Measurements from ENCODE around the gene FAM72B. TPM values are rescaled to one million over a fixed set of nuclear protein-coding genes. Genes with fewer than 3 reads are reported as not detected.
"Not testable (repeated sequence)": the region's sequence is repeated elsewhere in the genome, so short reads cannot be mapped to it uniquely, and the experiment has no call there.

FAM72B gene
- polyA plus RNA-seq, 1 donor: 3.1 TPM

GRCh38 chr1:121148489-121149190, 35.5 kb downstream of the FAM72B start:
- not testable (repeated sequence) for DNase-seq

GRCh38 chr1:121140393-121140792, 43.7 kb downstream of the FAM72B start:
- DNase-seq: not testable (repeated sequence)

- not testable (repeated sequence) for DNase-seq
Observed at GRCh38 chr1:121131494-121131893, 52.6 kb downstream of the FAM72B start.

- DNase-seq: peak; percentile 4
Observed at GRCh38 chr1:121118480-121118824, 65.7 kb downstream of the FAM72B start.

Other genes starting within 250 kb of the FAM72B start
- gene SRGAP2C, start 635 bp upstream of the FAM72B start, polyA plus RNA-seq (ENCODE audit: insufficient read length): 35.3 TPM